SK-N-SH (cell line): Measurements from ENCODE around the gene DIAPH2. TPM values are rescaled to one million over a fixed set of nuclear protein-coding genes. Genes with fewer than 3 reads are reported as not detected.
"Not testable (repeated sequence)": the region's sequence is repeated elsewhere in the genome, so short reads cannot be mapped to it uniquely, and the experiment has no call there.

Source experiments
- CTCF ChIA-PET: fragments of 300-600, 350-600 bp; formaldehyde crosslinking; extraction: SDS; loops from one replicate; lab custom pipeline; 2021; lab: Yijun Ruan, JAX
- POLR2A ChIA-PET: fragments of 350-600 bp; sonication (Branson Sonifier 250); formaldehyde crosslinking; extraction: SDS; loops from one replicate; lab custom pipeline; 2020; ENCODE audit warnings: antibody characterized with exemption, inconsistent platforms; lab: Yijun Ruan, JAX
- DNase-seq: peaks from one replicate; pipeline ENCODE4 v3.0.0; 2012
- H2AFZ ChIP-seq: fragments of 200-600 bp; sonication (generic); 2 replicates; pipeline ENCODE4 v1.8.1; 2016; ENCODE audit warnings: antibody characterized with exemption, mild to moderate bottlenecking, low read depth
- H3F3A ChIP-seq: fragments of 200-600 bp; sonication (generic); replicated peaks from 2 replicates; pipeline ENCODE3; 2016; ENCODE audit warnings: antibody characterized with exemption, mild to moderate bottlenecking; ENCODE audit not compliant: insufficient read depth
- H3K27ac ChIP-seq, 2 experiments: fragments of 200-500 bp in 1 of 2; fragments of 200-600 bp in 1 of 2; sonication (Bioruptor generic) in 1 of 2; sonication (generic), shearing (Covaris generic) in 1 of 2; 2 replicates each; pipeline versions ENCODE4 v1.5.1 to v1.6.1; 2014 to 2016; ENCODE audit warnings: low read depth in 2 of 2, inconsistent platforms in 1 of 2, low read length in 1 of 2, mild to moderate bottlenecking in 1 of 2, mixed read lengths in 1 of 2
- H3K27me3 ChIP-seq: fragments of 200-600 bp; sonication (generic), shearing (Covaris generic); 2 replicates; pipeline ENCODE4 v1.6.1; 2016; ENCODE audit warnings: mixed run types; ENCODE audit not compliant: insufficient read depth
- H3K36me3 ChIP-seq, 2 experiments: fragments of 200-500 bp in 1 of 2; fragments of 200-600 bp in 1 of 2; sonication (Bioruptor generic) in 1 of 2; sonication (generic) in 1 of 2; replicated peaks in 1 of 2; 2 replicates each; pipeline versions ENCODE3 to v1.5.1; 2014 to 2016; ENCODE audit warnings: low read length in 1 of 2, mild to moderate bottlenecking in 1 of 2; ENCODE audit not compliant: insufficient read depth in 2 of 2, control insufficient read depth in 1 of 2
- H3K4me1 ChIP-seq, 2 experiments: fragments of 200-500 bp in 1 of 2; fragments of 200-600 bp in 1 of 2; sonication (Bioruptor generic) in 1 of 2; sonication (generic), shearing (Covaris generic) in 1 of 2; 2 replicates each; pipeline versions ENCODE4 v1.5.1 to v1.6.1; 2014 to 2016; ENCODE audit warnings: low read depth in 1 of 2, low read length in 1 of 2, mixed run types in 1 of 2; ENCODE audit not compliant: insufficient read depth in 2 of 2, control insufficient read depth in 1 of 2
- H3K4me2 ChIP-seq: fragments of 200-600 bp; sonication (generic), shearing (Covaris generic); 2 replicates; pipeline ENCODE4 v1.6.1; 2017; ENCODE audit warnings: mixed run types
- H3K4me3 ChIP-seq, 2 experiments: fragments of 200-500 bp in 1 of 2; fragments of 200-600 bp in 1 of 2; sonication (Bioruptor generic) in 1 of 2; sonication (generic), shearing (Covaris generic) in 1 of 2; 2 replicates each; pipeline versions ENCODE4 v1.5.1 to v1.8.1; 2014 to 2016; ENCODE audit warnings: low read depth in 2 of 2, inconsistent platforms in 1 of 2, low read length in 1 of 2, mild to moderate bottlenecking in 1 of 2, mixed read lengths in 1 of 2, moderate library complexity in 1 of 2
- H3K79me2 ChIP-seq: fragments of 200-600 bp; sonication (generic); 2 replicates; pipeline ENCODE4 v1.8.1; 2017; ENCODE audit warnings: mild to moderate bottlenecking; ENCODE audit not compliant: insufficient read depth
- H3K9ac ChIP-seq: fragments of 200-600 bp; sonication (generic); 2 replicates; pipeline ENCODE4 v1.6.1; 2017; ENCODE audit warnings: mixed run types
- H3K9me2 ChIP-seq: fragments of 200-600 bp; sonication (generic); 2 replicates; pipeline ENCODE4 v1.6.1; 2017; ENCODE audit warnings: mixed run types
- H3K9me3 ChIP-seq: fragments of 200-600 bp; sonication (generic); 2 replicates; pipeline ENCODE4 v1.6.1; 2017; ENCODE audit warnings: mixed run types, mild to moderate bottlenecking, moderate library complexity
- H4K20me1 ChIP-seq: fragments of 200-600 bp; sonication (generic); 2 replicates; pipeline ENCODE4 v1.6.1; 2017; ENCODE audit warnings: mild to moderate bottlenecking, mixed run types; ENCODE audit not compliant: insufficient read depth
- CHD2 ChIP-seq: fragments of 150-350 bp; IDR thresholded peaks from 2 replicates; pipeline ENCODE4 v1.6.1; 2018; ENCODE audit warnings: low read length; ENCODE audit not compliant: partially characterized antibody
- FOSL2 ChIP-seq: IDR thresholded peaks from 2 replicates; pipeline ENCODE4 v1.4.0; 2012; ENCODE audit warnings: low read depth, mild to moderate bottlenecking, moderate library complexity, borderline replicate concordance
- RAD21 ChIP-seq: IDR thresholded peaks from 2 replicates; pipeline ENCODE4 v1.6.1; 2012; ENCODE audit warnings: mild to moderate bottlenecking, low read length
- REST ChIP-seq: IDR thresholded peaks from 2 replicates; pipeline ENCODE4 v1.6.1; 2012; ENCODE audit warnings: mild to moderate bottlenecking, low read depth, low read length, moderate library complexity
- USF2 ChIP-seq: fragments of 150-350 bp; IDR thresholded peaks from 2 replicates; pipeline ENCODE4 v1.6.1; 2017; ENCODE audit warnings: antibody characterized with exemption, low read length, low read depth, borderline replicate concordance
- WGBS: methylation state at CpG from one replicate; pipeline ENCODE4 v1.1.6; 2017; ENCODE audit warnings: low lambda C conversion rate; 5-methylcytosine and 5-hydroxymethylcytosine counted together
- polyA plus RNA-seq, 3 experiments: library from polyadenylated mRNA; depleted of rRNA; stranded (reverse); fragments of >200 nt; gene quantifications; 2 replicates each; pipeline ENCODE4 v1.2.3, GENCODE V29; 2012

The DIAPH2 gene
- polyA plus RNA-seq, 1 of the 3 experiments (the other 2 are of a cell fraction): 1.1 TPM

GRCh38 chrX:96729868-96730643 is 45.4 kb downstream of the DIAPH2 start:
- H3K9ac ChIP-seq: no peak overlapping the region
- CTCF ChIA-PET: no interaction called here
- TF ChIP-seq REST: no peak
- TF ChIP-seq CHD2: no peak
- TF ChIP-seq USF2: no peak
- TF ChIP-seq FOSL2: no peak
- no peak for TF ChIP-seq RAD21
- H3K9me3 ChIP-seq: no peaks in the 10 kb centered on the region
- no peaks in the 10 kb centered on the region for H3K9me2 ChIP-seq
- 56% methylated on average over 2 of the region's 2 CpGs for WGBS
- H3K36me3 ChIP-seq: no peaks in the 10 kb centered on the region
- H3K4me2 ChIP-seq: no peak overlapping the region
- H3K4me3 ChIP-seq: no peak overlapping the region
- no peak overlapping the region for H2AFZ ChIP-seq
- no peaks in the 10 kb centered on the region for H3K27me3 ChIP-seq
- H4K20me1 ChIP-seq: no peaks in the 10 kb centered on the region
- no peaks in the 10 kb centered on the region for H3F3A ChIP-seq
- H3K4me1 ChIP-seq: no peaks in the 10 kb centered on the region
- no peak overlapping the region for H3K27ac ChIP-seq
- POLR2A ChIA-PET: no interaction called here
- DNase-seq: no peak
- H3K79me2 ChIP-seq: no peaks in the 10 kb centered on the region

- CTCF ChIA-PET, H3K9me3 ChIP-seq, H3F3A ChIP-seq, H3K36me3 ChIP-seq, H3K4me3 ChIP-seq, H2AFZ ChIP-seq, H3K4me1 ChIP-seq, H3K27ac ChIP-seq, H4K20me1 ChIP-seq, H3K79me2 ChIP-seq, POLR2A ChIA-PET, H3K9me2 ChIP-seq, DNase-seq, H3K9ac ChIP-seq, H3K4me2 ChIP-seq, H3K27me3 ChIP-seq: not testable (repeated sequence)
- WGBS: 43% methylated on average over 3 of the region's 3 CpGs
Observed at GRCh38 chrX:96731000-96731399, 46.4 kb downstream of the DIAPH2 start.
